Measurements from ENCODE around the gene HPX. TPM values are rescaled to one million over a fixed set of nuclear protein-coding genes. Genes with fewer than 3 reads are reported as not detected.

The HPX gene
- total RNA-seq, 4 donors from 2014 or later: 0.31 to 3.6 TPM; not detected in 2

DNA sequence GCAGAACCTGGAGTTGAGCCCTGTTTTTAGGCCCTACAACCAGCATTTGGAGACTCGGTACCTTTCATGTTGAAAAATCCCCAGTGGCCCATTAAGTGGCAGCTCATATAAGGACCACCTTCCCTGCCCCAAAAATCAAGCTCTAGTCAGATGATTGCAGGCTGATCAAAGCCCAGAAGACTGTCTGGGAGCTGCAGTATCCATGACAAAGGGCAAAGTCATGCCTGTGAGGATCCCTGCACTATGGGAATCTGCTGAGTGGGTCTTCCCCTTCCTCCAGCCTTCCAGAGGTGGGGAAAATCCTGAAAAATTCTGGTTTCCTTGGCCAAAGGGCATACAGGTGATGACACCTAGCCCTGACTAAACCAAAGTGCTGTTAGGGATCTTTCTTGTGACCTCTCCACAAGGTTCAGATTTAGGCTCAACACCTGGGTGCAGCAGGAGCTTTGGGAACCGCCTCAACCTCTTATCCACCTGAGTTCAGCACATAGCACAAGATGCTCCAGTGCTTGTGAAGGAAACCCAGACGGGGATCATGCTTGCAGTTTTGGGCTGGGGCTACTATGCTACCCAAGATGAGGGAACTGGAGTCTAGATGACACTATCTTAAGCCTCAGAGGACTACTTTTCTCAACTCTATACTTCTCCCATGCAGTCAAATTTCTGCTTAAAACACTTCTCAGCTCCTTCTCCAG is 34.2 kb upstream of the HPX start:
- no peak for ATAC-seq
- WGBS, 2 donors (ENCODE audit: low coverage in 1 of 2): 47 to 83% methylated on average over 1 to 2 of the region's 3 CpGs
- Histone ChIP-seq H3K27ac (peak overlapping the region; percentile 79 to 98 (median 95)), H3K4me1 (peaks cover 0 to 64% (median 14%) of the 10 kb centered on the region in 3 donors), H3K36me3 (peaks cover 0 to 38% of the 10 kb centered on the region in 2 donors), H3K4me3 (no peak overlapping the region), H3K9me3 (no peaks in the 10 kb centered on the region), H3K27me3 (no peaks in the 10 kb centered on the region)
- TF ChIP-seq POLR2A (IDR thresholded peaks at IDR 0.05): no peak
- TF ChIP-seq, protein P1, sequence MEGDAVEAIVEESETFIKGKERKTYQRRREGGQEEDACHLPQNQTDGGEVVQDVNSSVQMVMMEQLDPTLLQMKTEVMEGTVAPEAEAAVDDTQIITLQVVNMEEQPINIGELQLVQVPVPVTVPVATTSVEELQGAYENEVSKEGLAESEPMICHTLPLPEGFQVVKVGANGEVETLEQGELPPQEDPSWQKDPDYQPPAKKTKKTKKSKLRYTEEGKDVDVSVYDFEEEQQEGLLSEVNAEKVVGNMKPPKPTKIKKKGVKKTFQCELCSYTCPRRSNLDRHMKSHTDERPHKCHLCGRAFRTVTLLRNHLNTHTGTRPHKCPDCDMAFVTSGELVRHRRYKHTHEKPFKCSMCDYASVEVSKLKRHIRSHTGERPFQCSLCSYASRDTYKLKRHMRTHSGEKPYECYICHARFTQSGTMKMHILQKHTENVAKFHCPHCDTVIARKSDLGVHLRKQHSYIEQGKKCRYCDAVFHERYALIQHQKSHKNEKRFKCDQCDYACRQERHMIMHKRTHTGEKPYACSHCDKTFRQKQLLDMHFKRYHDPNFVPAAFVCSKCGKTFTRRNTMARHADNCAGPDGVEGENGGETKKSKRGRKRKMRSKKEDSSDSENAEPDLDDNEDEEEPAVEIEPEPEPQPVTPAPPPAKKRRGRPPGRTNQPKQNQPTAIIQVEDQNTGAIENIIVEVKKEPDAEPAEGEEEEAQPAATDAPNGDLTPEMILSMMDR (IDR thresholded peaks at IDR 0.05): no peak
- TF ChIP-seq POLR2AphosphoS5 (IDR thresholded peaks at IDR 0.05): no peak
- no peak for TF ChIP-seq EP300 (IDR thresholded peaks at IDR 0.05)

DNA sequence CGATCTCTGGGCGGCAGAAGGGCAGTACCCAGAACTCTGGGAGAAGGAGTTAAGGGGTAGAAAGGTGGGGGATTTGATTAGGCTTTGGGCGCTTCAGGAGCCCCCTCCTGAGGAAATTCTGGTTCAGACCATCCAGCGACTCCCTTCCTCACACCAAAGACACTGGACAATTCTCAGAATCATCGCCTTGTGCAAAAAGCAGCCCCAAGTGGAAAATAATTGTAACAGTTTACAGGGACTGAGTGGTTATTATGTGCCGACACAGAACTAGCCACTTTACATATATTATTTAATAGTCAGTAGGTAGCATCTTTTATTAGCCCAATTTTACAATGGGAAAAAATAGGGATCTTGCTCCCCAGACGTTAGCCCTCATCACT is 33.6 kb upstream of the HPX start:
- peaks cover 0 to 33% of the 10 kb centered on the region in 2 donors for H3K36me3 ChIP-seq
- no peak for TF ChIP-seq POLR2AphosphoS5 (IDR thresholded peaks at IDR 0.05)
- TF ChIP-seq, protein P1 (IDR thresholded peaks at IDR 0.05): no peak
- TF ChIP-seq POLR2A (IDR thresholded peaks at IDR 0.05): no peak
- no peak for TF ChIP-seq EP300 (IDR thresholded peaks at IDR 0.05)
- WGBS, 2 donors (ENCODE audit: low coverage in 1 of 2): 0 to 9% methylated on average over 1 to 3 of the region's 7 CpGs
- peak overlapping the region; percentile 69 to 82 for H3K4me3 ChIP-seq
- H3K4me1 ChIP-seq: peaks cover 0 to 64% (median 15%) of the 10 kb centered on the region in 3 donors
- H3K27ac ChIP-seq: peak overlapping the region; percentile 79 to 98 (median 95)
- H3K27me3 ChIP-seq: no peaks in the 10 kb centered on the region
- H3K9me3 ChIP-seq: no peaks in the 10 kb centered on the region
- ATAC-seq: no peak

DNA sequence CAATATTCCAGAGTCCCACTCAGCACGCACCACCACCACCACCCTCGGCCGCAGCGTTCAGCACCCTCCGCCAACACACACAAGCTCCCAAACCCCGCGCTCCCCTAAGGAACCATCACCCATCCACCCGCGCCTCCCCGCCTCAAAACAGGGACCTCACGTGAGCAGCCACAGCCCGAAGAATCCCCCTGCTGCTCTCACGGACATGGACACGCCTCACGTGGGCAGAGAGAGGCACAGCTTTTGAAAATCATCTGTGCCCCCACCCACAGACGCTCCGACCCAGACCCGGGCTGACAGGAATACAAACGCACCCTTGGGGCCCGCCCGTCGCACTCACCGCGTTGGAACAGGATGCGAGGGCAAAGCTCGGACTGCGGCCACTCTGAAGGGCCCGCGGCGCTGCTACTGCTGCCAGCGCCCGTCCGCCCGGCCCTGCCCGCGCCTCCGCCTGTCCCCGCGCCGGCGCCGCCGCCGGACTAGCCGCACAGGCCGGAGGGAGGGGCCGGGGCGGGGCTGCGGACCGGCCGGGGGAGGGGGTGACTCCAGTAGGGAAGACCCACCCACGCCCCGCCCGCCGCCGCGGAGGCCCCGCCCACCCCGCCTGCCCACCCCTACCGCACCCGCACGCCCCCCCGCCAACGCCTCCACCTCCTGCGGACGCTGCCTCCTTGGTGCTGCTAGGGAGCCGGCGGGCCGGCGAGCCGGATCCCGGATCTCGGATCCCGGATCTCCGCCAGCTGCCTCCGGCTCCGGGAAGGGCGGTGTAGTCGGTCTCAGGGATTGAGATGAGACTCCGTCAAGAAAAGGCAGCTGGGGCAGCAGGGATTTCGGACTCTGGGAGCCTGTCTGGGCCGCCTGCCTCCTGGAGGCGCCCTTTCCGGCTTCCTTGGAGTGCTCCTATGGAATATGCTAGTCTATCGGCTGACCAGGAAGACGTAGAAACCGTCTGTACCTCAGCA is 32.9 kb upstream of the HPX start, which contains the start of gene TRIM3:
Gene TRIM3 (minus strand): TSS at position 491 of the 962 bp plus-strand sequence. CDS start 8,246 bp downstream, outside the sequence.
- H3K27me3 ChIP-seq: no peaks in the 10 kb centered on the region
- H3K9me3 ChIP-seq: no peaks in the 10 kb centered on the region
- H3K36me3 ChIP-seq: peaks cover 0 to 27% of the 10 kb centered on the region in 2 donors
- WGBS, 2 donors (ENCODE audit: low coverage in 1 of 2): 0% methylated on average over 1 to 3 of the region's 87 CpGs
- peaks cover 0 to 64% (median 18%) of the 10 kb centered on the region in 3 donors for H3K4me1 ChIP-seq
- ATAC-seq: peak; percentile 90
- H3K4me3 ChIP-seq: peak within 1 kb of the TSS; percentile 69 to 82
- TF ChIP-seq POLR2AphosphoS5 (IDR thresholded peaks at IDR 0.05) (peak; percentile 58), EP300 (IDR thresholded peaks at IDR 0.05) (no peak), POLR2A (IDR thresholded peaks at IDR 0.05) (peak; percentile 80 to 83)
- TF ChIP-seq, protein P1 (IDR thresholded peaks at IDR 0.05): peak in 2 of 4 experiments; percentile 11 to 51
- H3K27ac ChIP-seq: peak within 1 kb of the TSS; percentile 79 to 98 (median 95)

DNA sequence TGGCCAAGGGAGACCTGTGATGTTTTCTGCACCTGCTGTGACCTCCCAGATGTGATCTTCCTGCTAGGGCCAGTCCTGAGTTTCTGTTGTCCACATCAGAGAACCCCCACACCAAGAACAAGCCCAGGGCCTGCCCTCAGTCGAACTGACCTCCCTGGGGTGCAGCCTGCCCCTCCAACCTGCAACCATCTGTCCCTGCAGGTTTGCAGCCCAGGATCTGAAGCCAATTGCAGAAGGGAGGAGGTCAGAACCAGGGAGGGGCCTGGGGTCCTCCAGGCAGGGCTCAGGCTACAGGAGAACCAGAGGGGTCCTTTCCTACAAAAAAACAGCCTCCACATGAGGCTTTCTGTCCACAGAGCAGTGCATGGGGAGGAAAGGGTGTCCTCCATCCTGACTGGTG is 32.1 kb upstream of the HPX start:
- WGBS, 2 donors (ENCODE audit: low coverage in 1 of 2): no CpG with 5 or more reads among the region's 1 CpG
- peaks cover 0 to 66% (median 18%) of the 10 kb centered on the region in 3 donors for H3K4me1 ChIP-seq
- no peaks in the 10 kb centered on the region for H3K9me3 ChIP-seq
- H3K36me3 ChIP-seq: peaks cover 0 to 19% of the 10 kb centered on the region in 2 donors
- peak overlapping the region; percentile 69 to 82 for H3K4me3 ChIP-seq
- no peaks in the 10 kb centered on the region for H3K27me3 ChIP-seq
- peak overlapping the region in 3 of 4 donors; percentile 93 to 98 (median 97) for H3K27ac ChIP-seq
- ATAC-seq: no peak
- TF ChIP-seq EP300 (IDR thresholded peaks at IDR 0.05): no peak

DNA sequence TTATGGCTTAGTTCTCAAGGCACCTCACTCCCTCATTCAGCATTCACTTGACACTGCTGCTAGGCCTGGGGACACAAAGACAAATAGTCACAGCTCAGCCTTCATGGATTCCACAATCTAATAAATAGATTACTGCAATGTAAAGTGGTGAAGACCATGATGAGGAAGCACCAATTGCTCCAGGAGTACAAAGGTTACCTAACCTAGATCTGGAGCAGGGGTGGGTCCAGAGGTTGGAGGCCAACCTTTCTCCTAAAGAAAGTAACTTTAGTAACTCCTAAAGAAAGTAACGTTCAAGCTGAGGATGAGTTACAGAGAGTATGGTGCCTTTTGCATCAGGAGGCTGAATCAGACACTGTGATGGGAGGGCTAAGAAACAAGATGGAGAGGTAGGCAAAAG is 28.8 kb upstream of the HPX start:
- peaks cover 0 to 57% (median 16%) of the 10 kb centered on the region in 3 donors for H3K4me1 ChIP-seq
- TF ChIP-seq POLR2A (IDR thresholded peaks at IDR 0.05): no peak
- TF ChIP-seq, protein P1 (IDR thresholded peaks at IDR 0.05): no peak
- no peak for TF ChIP-seq EP300 (IDR thresholded peaks at IDR 0.05)
- no peak for TF ChIP-seq POLR2AphosphoS5 (IDR thresholded peaks at IDR 0.05)
- no peaks in the 10 kb centered on the region for H3K27me3 ChIP-seq
- peak overlapping the region; percentile 6 to 66 (median 56) for H3K27ac ChIP-seq
- 69 to 100% methylated on average over 1 of the region's 1 CpG for WGBS, 2 donors (ENCODE audit: low coverage in 1 of 2)
- peaks cover 0 to 21% of the 10 kb centered on the region in 2 donors for H3K36me3 ChIP-seq
- no peak overlapping the region for H3K4me3 ChIP-seq
- ATAC-seq: no peak
- no peaks in the 10 kb centered on the region for H3K9me3 ChIP-seq

Measured in gastroesophageal sphincter (tissue), 4 donors.